Activated B cell treated with CpG ODN at 0.5 μM for 24 hours (primary cell): ENCODE measurements around the gene BRD4. TPM values are rescaled to one million over a fixed set of nuclear protein-coding genes. Genes with fewer than 3 reads are reported as not detected.

ENCODE experiments used
- ATAC-seq: fragments of 200-7000 bp; cut with Tn5 transposase; one replicate; pipeline ENCODE4 v1.10.0; 2021; ENCODE audit warnings: low read depth, mild to moderate bottlenecking, moderate library complexity
- CTCF ChIA-PET: fragments of 350-600 bp; sonication (Branson Sonifier 250); formaldehyde crosslinking; loops from one replicate; lab custom pipeline; 2021; ENCODE audit warnings: antibody characterized with exemption; lab: Charles Lee
- POLR2A ChIA-PET: fragments of 350-600 bp; sonication (Branson Sonifier 250); formaldehyde crosslinking; loops from one replicate; lab custom pipeline; 2021; ENCODE audit warnings: antibody characterized with exemption; lab: Charles Lee
- DNase-seq: peaks from one replicate; pipeline ENCODE4 v3.0.0; 2022
- H3K27ac Mint-ChIP-seq: one replicate; pipeline ENCODE4 v1.8.0; 2020; ENCODE audit warnings: mixed read lengths
- H3K27me3 Mint-ChIP-seq: one replicate; pipeline ENCODE4 v1.8.0; 2021; ENCODE audit warnings: mixed read lengths
- H3K36me3 Mint-ChIP-seq: one replicate; pipeline ENCODE4 v1.8.0; 2021; ENCODE audit warnings: low read depth, mixed read lengths
- H3K4me1 Mint-ChIP-seq: one replicate; pipeline ENCODE4 v1.8.0; 2021; ENCODE audit warnings: mixed read lengths
- H3K4me3 Mint-ChIP-seq: one replicate; pipeline ENCODE4 v1.8.0; 2020; ENCODE audit warnings: mild to moderate bottlenecking, mixed read lengths
- H3K9me3 Mint-ChIP-seq: one replicate; pipeline ENCODE4 v1.8.0; 2020; ENCODE audit warnings: mixed read lengths
- CTCF ChIP-seq: fragments of 200-600 bp; IDR thresholded peaks from one replicate; pipeline ENCODE4 v1.8.0; 2022; ENCODE audit warnings: antibody characterized with exemption, mild to moderate bottlenecking
- intact Hi-C: fragments of 100-400 bp; cut with micrococcal nuclease; formaldehyde crosslinking; loops from one replicate; pipeline ENCODE4 v1.15.1; 2024
- total RNA-seq: library from RNA; stranded (reverse); gene quantifications from 2 replicates; pipeline ENCODE4 v1.2.3, GENCODE V29; 2022

Gene BRD4
- total RNA-seq, 1 donor from 2014 or later: 164 TPM

- peak overlapping the region; percentile 8 for H3K27ac Mint-ChIP-seq
- intact Hi-C loops: no loop called here
- peaks cover 14% of the 10 kb centered on the region for H3K36me3 Mint-ChIP-seq
- DNase-seq (no peak), ATAC-seq (no peak)
- H3K27me3 Mint-ChIP-seq: no peaks in the 10 kb centered on the region
- no peak overlapping the region for H3K4me3 Mint-ChIP-seq
- no peaks in the 10 kb centered on the region for H3K9me3 Mint-ChIP-seq
- peaks cover 96% of the 10 kb centered on the region for H3K4me1 Mint-ChIP-seq
- TF ChIP-seq CTCF: no peak
- ChIA-PET POLR2A (interaction anchor here (1.4 kb wide), 1 partner anchor 43 kb away, joined by 11 read pairs; no protein-coding TSS in a partner anchor), CTCF (interaction anchor here (1.4 kb wide), 1 partner anchor 34 kb away, joined by 4 read pairs; no protein-coding TSS in a partner anchor)
These were observed 41.2 kb downstream of the BRD4 start for GRCh38 chr19:15291089-15291488.

- ATAC-seq (no peak), DNase-seq (no peak)
- Mint-ChIP-seq H3K27me3 (no peaks in the 10 kb centered on the region), H3K27ac (no peak overlapping the region), H3K4me1 (peaks cover 96% of the 10 kb centered on the region), H3K9me3 (no peaks in the 10 kb centered on the region), H3K4me3 (no peak overlapping the region), H3K36me3 (peaks cover 5% of the 10 kb centered on the region)
- ChIA-PET CTCF (no interaction called here), POLR2A (interaction anchor here (0.6 to 1.3 kb wide), 2 partner anchors 27 to 854 kb away, joined by 4 read pairs; no protein-coding TSS in a partner anchor)
- TF ChIP-seq CTCF: no peak
- intact Hi-C loops: no loop called here
These were observed 42.2 kb downstream of the BRD4 start for GRCh38 chr19:15290166-15290565.

GRCh38 chr19:15289673-15290072 lies 42.7 kb downstream of the BRD4 start:
- H3K36me3 Mint-ChIP-seq: peaks cover 1% of the 10 kb centered on the region
- no peaks in the 10 kb centered on the region for H3K9me3 Mint-ChIP-seq
- H3K4me3 Mint-ChIP-seq: no peak overlapping the region
- no peak for ATAC-seq
- ChIA-PET CTCF (interaction anchor here (1.7 kb wide), 1 partner anchor 41 kb away, joined by 4 read pairs; no protein-coding TSS in a partner anchor), POLR2A (interaction anchor here (1.0 to 2.1 kb wide), 4 partner anchors 8 to 44 kb away, joined by 3 to 18 read pairs (median 8); no protein-coding TSS in a partner anchor)
- H3K27me3 Mint-ChIP-seq: no peaks in the 10 kb centered on the region
- no peak for TF ChIP-seq CTCF
- DNase-seq: no peak
- H3K4me1 Mint-ChIP-seq: peaks cover 96% of the 10 kb centered on the region
- intact Hi-C loops: loop anchor here (2.0 kb wide), 1 partner anchor 29 kb away; no protein-coding TSS in a partner anchor
- peak overlapping the region; percentile 41 for H3K27ac Mint-ChIP-seq

- no peaks in the 10 kb centered on the region for H3K27me3 Mint-ChIP-seq
- intact Hi-C loops: loop anchor here (2.0 kb wide), 1 partner anchor 30 kb away; no protein-coding TSS in a partner anchor
- ATAC-seq (peak; percentile 75), DNase-seq (peak; percentile 48)
- POLR2A ChIA-PET: interaction anchor here (0.6 to 2.2 kb wide), 12 partner anchors 9 to 805 kb away, joined by 3 to 18 read pairs (median 4); partner anchors contain the start of gene AKAP8
- no peaks in the 10 kb centered on the region for H3K9me3 Mint-ChIP-seq
- peak overlapping the region; percentile 80 for H3K27ac Mint-ChIP-seq
- H3K4me3 Mint-ChIP-seq: peak overlapping the region; percentile 72
- H3K4me1 Mint-ChIP-seq: peaks cover 96% of the 10 kb centered on the region
- TF ChIP-seq CTCF: no peak
- peaks cover 4% of the 10 kb centered on the region for H3K36me3 Mint-ChIP-seq
- CTCF ChIA-PET: interaction anchor here (0.7 to 1.7 kb wide), 7 partner anchors 24 to 268 kb away, joined by 3 to 5 read pairs (median 3); partner anchors contain the start of genes AKAP8 and AKAP8L
These were observed 44.0 kb downstream of the BRD4 start for GRCh38 chr19:15288146-15288963.
